Cardiac septum (tissue), 1 donor: ENCODE data around the gene USPL1. TPM values are rescaled to one million over a fixed set of nuclear protein-coding genes. Genes with fewer than 3 reads are reported as not detected.
"Not testable (repeated sequence)": the region's sequence is repeated elsewhere in the genome, so short reads cannot be mapped to it uniquely, and the experiment has no call there.

Experiments used
- DNase-seq: peaks from one replicate; pipeline ENCODE4 v3.0.0-alpha.2; 2020; ENCODE audit warnings: low spot score
- intact Hi-C: fragments of 100-400 bp; cut with DNase I; formaldehyde crosslinking; loops from one replicate; pipeline ENCODE4 v1.14.0; 2022
- total RNA-seq: library from RNA; stranded (reverse); fragmentation: NEBNext Ultra II Directional; extraction: Animal tissue kit (Norgen Biotek cat#: 25700); gene quantifications from one replicate; pipeline ENCODE4 v1.2.1, GENCODE V29; 2021
- donor health status: DM: no; HTN: no; CAD: no.

USPL1 gene
- total RNA-seq, 1 donor from 2014 or later: 9.8 TPM

DNA sequence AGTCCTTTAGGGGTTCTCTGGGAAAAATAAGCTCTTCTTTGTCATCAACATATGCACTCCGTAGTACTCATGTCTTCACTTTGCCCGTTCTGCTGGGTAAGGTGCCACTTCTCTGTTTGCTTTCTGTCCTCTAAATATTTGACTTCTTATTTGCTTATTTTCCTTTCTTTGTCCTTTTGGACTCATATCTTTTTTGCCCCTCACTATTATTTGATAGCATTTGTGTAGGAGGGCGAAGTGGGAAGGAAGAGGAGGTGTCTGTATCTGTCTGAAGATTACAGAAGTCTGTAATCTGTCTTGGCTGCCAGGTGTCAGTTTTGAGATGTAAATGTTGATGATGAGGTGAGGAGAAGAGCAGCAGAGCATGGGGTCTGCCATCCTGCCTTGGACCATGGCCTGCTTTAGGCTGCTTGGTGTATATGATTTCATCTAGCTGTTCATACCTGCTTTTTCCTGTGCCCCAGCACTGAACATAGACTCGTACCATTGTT is 30.8 kb downstream of the USPL1 start:
- intact Hi-C loops: no loop called here

DNA sequence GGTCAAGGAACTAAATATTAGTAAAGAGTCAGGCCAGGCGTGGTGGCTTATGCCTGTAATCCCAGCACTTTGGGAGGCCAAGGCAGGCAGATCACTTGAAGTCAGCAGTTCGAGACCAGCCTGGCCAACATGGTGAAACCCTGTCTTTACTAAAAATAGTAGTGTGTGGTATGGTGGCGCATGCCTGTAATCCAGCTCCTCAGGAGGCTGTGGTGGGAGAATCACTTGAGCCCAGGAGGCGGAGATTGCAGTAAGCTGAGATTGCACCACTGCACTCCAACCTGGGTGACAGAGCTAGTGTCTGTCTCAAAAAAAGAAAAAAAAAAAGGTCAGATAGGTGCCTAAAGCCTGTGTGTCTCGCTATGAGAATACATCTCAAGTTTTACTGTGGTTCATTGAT is 33.9 kb downstream of the USPL1 start:
- DNase-seq, intact Hi-C loops: not testable (repeated sequence)

More for the DNA sequence above, 30.8 kb downstream of the USPL1 start:
- no peak for DNase-seq

DNA sequence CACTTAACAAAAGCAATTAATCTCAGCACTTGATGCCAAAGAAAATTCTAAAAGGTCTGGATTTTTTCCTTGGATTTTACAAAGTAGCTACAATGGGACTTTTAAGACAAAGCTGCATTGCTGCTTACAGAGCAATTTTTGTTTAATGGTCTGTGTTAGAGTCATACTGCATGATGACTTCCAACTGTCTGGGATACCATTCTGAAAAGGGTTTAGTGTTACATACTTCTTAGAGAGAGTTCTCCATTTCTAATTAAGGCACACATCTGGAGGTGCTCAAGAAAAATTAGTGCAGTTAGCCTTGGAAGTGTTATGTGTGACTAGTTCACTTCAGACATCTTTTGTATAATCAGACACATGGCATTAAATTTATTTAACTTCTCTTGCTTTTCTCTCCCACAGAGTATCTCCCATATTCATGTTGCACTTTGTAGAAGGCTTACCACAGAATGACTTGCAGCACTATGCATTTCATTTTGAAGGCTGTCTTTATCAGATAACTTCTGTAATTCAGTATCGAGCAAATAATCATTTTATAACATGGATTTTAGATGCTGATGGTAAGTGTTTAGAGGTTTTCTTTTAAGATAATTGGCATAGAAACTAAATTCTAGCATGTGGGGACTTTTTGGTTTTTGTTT is 35.1 kb downstream of the USPL1 start:
- DNase-seq: no peak
- intact Hi-C loops: no loop called here

DNA sequence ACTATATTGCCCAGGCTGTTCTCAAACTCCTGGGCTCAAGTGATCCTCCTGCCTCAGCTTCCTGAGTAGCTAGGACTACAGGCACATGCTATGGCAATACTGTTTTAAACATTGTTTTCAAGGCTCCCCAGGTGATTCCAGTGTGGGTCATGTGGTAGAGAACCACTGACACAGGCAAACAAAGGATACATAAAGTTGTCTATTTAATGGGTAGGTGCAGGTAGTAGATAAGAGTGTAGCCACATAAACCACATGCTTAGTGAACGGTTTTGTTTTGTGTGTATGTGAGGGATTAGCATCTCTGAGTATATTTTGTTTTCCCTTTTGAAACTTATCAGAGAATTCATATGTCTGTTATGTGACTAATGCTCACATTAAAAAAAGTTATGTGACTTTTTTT is 36.7 kb downstream of the USPL1 start:
- intact Hi-C loops: no loop called here
- no peak for DNase-seq

DNA sequence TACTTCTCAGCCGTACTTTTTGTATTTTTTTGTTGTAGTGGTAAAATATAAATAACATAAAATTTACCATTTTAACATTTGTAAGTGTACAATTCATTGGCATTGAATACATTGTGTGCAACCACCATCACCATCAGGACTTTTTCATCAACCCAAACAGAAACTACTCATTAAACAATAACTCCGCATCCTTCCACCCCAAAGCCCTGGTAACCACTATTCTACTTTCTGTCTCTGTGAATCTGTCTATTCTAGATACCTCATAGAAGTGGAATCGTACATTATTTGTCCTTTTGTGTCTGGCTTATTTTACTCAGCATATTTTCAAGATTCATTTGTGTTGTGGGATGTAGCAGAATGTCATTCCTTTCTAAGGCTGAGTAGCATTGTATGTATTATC is 38.5 kb downstream of the USPL1 start:
- no peak for DNase-seq
- intact Hi-C loops: no loop called here

DNA sequence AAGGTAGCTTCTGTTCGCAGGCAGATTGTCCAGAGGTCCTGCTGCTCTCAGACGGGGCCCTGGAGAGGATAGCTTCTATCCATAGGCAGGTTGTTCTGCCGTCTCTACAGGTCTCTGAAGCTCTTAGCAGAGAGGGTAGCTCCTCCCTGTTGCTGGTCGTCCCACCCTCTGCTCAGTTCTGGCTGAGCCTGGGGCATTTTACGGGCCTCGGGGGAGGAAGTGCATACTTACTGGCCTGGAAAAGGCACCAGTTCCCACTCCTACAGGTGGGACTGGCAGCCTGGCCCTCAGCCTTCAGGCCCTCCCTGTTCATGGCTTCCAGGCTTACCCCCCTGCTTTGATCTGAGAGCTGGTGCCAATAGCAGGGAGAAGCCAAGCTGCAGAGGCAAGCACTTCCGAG is 42.3 kb downstream of the USPL1 start:
- no peak for DNase-seq
- intact Hi-C loops: no loop called here

DNA sequence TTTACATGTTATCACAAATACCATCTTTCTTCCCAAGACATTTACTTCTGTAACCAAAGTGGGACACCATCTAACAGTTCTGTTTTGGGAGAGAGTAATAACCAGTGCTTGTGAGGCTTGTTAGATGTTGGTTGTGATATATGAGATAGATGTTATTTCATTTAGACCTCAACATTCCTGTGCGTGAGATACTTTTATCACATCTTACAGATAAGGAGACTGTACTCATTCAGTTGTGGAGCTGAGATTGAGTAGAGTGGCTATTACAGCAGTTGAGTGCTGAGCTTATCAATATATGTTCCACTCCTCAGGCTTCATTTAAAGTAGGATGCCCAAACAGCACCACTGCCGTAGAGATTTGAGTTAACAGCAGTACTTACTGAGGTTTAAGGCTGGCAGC is 43.1 kb downstream of the USPL1 start:
- no peak for DNase-seq
- intact Hi-C loops: no loop called here

DNA sequence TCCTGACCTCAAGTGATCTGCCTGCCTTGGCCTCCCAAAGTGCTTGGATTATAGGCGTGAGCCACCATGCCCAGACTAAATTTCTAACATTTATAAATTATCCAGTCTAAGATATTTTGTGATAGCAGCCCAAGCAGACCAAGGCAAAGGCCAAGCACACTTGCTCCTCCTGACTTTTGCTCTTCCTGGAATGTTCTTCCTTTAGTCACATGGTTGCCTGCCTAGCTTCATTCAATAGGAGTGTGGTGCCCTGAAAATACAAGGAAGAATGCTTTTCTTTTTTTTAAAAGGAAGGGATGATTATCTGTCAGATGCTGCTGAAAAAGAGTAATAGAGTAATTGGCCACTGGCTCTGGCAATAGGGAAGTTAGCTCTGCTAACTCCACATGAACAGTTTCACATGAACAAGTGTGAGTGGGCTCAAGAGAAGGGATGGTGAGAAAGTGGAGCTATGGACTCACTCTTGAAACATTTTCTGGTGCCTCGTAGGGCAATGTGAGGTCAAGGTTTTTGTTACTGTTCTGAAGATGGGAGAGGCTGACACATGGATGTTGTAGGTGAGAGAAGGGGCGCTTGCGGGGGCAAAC is 47.1 kb downstream of the USPL1 start:
- intact Hi-C loops: no loop called here
- DNase-seq: no peak

DNA sequence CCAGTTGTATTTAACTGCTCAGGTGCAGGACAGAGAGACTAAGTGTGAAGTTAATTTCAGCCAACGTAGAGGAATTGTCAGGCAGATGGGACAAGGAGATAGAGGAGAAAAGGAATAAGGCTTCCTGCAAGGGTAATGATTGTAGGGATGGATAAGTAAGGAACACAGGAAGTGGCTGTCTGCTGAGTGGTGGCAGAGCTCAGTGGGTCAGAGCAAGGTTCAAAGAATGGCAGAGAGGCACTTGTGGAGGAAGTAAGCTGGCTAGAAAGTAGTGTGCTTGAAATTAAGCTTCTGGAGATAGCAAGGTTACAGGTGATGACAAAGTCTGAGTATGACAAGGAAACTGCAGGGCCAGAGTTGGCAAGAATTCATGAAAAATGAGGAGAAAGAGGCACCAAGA is 47.9 kb downstream of the USPL1 start:
- no peak for DNase-seq
- intact Hi-C loops: no loop called here

DNA sequence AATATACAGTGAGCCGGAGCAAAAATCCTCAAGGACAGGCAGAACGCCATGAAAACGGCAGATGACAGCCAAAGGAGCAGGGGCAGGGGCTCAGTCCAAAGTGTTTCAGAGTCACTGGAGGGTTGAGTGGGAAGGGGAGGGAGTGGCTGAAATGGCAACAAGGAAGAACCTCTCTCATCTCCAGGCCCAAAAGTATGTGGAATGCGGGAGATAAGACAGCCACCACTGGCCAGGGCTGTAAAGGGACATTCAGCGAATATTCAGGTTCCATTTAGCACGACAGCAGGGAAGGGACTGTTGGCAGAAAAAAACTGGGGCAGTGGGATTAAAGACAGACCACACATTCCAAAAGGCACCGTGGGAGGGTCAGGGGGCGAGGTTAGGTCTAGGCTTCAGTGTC is 48.4 kb downstream of the USPL1 start:
- no peak for DNase-seq
- intact Hi-C loops: no loop called here

DNA sequence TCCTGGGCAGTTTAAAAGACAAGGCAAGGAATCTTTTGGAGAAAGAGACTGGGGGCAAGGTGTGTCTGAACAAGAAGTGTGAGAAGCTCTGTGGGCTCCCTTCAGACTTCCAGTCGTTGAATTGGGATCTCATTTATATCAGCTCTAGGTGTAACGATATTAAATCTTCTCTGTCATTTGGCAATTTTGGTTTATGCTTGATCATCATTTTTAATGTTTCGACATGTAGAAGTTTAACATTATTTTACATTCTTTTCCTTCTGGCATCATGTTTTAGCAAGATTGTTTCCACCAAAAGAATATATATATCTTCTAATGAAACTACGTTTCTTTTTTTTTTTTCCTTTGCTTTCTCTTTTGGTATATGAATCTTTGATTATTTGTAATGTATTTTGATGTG is 49.3 kb downstream of the USPL1 start:
- intact Hi-C loops: no loop called here
- DNase-seq: no peak

DNA sequence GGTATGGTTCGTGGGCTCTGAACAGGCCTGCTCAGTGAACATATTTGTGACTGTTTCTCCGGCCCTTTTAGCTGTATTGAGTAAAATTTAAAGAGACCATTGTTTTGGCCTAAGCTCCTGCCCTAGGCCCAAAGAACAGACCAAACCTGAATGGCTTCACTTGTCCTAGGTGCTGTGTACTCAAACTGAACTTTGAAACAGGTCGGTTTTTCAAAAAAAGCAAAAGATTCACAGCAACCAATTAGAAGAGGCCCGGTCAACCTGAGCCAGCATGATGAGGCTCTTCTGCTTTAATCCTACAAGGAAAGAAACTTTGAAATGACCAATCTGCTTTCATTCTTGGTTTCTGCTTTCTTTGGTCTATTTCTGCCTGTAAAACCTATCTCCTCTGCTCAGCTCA is 50.6 kb downstream of the USPL1 start:
- intact Hi-C loops: no loop called here
- DNase-seq: no peak

DNA sequence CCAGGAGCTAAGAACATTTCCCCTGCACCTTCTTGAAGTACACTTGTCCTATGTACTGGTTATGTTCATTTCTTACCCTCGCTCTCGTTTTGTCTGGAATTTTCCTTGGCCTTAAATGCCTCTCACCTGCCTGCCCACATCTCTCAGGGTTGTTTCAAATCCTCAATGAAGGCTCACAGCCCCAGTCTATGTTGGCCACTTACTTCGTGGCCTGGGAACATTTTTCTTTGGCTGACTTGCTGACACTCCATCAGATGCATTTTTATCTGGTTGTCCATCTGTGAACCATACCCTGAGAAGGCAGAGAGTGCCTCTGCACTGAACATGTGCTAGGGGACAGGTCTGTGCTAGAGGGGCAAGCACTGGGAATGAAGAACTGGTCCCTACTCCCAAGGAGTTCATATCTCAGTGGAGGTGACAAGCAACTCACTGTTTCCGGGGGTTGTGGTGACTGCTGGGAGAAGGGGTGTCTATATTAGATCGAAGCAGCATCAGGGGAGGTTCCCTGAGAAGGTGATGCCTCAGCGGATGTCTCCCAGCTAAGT is 53.6 kb downstream of the USPL1 start:
- DNase-seq: no peak
- intact Hi-C loops: loop anchor here (5.0 to 10.0 kb wide), 6 partner anchors 54 to 373 kb away; partner anchors contain the start of genes HMGB1 and USPL1

DNA sequence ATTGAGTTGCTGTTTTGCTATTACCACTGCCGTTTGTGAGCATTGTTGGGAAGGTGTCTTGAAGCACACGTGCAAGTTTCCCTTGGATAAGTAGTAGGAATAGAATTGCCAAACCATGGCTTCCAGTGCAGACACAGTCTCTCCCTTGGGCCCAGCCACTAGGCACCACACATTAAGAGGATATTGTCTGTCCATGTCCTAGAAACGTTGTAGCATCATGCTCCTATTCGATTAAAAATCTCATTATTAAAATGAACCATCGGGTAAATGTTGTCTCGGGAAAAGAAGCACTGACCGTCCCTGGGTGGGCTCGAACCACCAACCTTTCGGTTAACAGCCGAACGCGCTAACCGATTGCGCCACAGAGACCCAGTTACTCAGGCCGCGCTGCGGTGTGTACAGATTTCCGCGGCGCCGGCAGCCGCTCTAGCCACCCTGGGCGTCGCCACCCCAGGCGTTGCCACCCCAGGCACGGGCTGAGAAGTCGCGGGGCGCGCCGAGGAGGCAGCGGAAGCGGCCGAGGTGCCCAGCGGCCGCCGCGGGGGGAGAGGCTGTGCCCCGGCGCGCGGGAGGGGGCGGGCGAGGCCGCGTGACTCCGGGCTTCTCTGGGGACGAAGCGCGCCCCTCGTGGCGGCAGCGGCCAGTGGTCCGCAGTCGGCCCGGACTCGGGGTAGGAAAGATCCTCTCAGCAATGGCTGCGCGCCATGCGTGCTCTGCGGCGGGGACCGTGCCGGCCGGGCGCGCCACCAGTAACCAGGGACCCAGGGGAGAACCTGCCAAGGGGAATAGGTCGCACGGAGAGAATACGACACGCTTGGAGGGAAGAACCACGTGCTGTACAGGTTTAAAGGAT is 56.2 kb downstream of the USPL1 start:
- intact Hi-C loops: loop anchor here (5.0 to 10.0 kb wide), 6 partner anchors 57 to 371 kb away; partner anchors contain the start of genes HMGB1 and USPL1
- DNase-seq: peak; percentile 95

DNA sequence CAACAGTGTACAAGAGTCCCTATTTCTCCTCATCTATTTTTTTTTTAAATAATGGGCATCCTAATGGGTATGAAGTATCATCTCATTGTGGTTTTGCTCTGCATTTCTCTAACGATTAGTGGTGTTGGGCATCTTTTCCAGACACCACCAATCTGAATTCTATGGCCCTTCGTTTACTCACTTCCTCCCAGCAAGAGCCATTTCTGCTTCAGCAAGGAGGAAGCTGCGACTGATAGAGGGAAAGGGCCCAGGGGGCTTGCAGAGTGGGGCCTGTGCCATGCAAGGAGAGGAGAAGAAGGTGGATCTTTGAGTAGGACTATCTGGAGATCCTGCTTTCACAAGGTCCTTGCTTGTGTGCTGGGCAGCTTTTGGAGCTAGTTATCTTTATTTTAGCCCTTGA is 58.0 kb downstream of the USPL1 start:
- DNase-seq: no peak
- intact Hi-C loops: loop anchor here (10.0 kb wide), 3 partner anchors 211 to 369 kb away; partner anchors contain the start of gene HMGB1

DNA sequence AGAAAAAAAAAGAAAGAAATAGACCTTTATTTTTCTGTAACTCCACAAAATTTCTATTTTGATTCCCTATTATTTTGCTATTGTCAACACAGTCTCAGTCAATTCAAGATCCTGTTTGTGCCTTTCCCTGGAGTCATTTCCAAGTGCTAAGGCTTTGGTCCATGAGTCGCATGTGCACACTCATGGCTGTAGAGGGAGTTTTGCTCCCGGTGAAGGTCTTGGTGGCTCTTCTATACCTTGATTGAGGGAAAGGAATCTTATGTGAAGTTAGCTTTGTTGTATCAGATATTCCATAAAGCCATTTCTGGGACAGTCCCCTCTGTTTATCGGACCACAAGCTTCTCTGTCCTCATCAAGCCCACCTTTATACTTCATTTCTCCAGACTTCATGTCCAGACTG is 59.0 kb downstream of the USPL1 start:
- intact Hi-C loops: loop anchor here (10.0 kb wide), 3 partner anchors 212 to 368 kb away; partner anchors contain the start of gene HMGB1
- DNase-seq: no peak

DNA sequence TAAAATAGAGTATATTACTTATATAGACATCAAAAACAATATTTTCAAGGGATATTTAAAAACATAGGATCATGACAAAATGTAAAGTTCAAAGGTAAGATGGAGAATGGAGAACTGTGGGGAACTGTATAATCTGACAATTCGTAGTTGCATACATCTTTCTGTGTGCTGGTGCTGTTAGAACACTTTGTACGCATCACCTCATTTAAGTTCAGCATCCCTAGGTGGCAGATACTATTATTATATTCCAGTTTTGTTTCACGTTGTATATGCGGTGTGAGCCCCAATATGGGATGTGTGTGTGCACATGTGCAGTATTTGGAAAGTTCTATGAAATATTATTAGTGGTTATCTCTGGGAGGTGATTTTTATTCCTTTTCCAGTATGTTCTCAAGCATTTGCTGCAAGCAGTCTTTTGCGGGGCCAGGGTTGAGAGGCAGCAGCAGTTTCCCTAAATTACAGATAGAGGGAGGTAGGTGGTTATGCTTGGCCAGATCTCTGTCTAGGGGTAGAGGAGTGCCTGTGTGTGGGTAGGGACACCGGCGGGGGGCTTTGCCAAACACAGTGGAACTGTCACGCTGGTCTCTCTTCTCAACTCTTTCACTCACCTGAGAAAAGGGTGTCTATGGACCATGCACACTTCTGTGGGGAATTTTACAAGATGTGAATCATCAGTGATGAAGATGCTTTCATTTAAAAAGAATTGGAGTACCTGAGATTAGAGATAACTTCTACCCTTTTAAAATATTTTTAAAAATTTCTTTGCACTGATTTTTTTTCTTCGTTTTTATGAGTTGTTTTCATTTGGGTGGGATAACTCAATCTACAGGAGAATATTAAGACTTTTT is 62.0 kb downstream of the USPL1 start:
- no peak for DNase-seq
- intact Hi-C loops: loop anchor here (10.0 kb wide), 3 partner anchors 215 to 365 kb away; partner anchors contain the start of gene HMGB1

DNA sequence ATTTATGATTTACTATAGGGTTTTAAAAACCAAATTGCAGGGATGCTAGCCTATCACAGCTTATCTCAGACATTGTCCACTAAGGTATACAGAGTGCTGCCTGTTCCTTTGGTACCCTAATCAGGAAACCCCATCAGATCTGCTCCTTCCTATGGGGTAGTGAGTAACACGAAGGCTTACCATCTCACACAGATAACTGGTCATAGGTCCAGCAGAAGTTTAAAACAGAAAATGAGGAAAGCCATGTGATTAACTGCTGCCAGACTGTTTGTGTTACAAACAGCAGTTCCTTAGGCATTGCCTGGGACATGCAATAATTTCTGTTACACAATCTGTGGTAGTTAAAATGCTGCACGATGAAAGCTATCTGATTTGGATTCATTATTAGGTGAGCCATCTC is 64.1 kb downstream of the USPL1 start:
- intact Hi-C loops: no loop called here
- DNase-seq: no peak

DNA sequence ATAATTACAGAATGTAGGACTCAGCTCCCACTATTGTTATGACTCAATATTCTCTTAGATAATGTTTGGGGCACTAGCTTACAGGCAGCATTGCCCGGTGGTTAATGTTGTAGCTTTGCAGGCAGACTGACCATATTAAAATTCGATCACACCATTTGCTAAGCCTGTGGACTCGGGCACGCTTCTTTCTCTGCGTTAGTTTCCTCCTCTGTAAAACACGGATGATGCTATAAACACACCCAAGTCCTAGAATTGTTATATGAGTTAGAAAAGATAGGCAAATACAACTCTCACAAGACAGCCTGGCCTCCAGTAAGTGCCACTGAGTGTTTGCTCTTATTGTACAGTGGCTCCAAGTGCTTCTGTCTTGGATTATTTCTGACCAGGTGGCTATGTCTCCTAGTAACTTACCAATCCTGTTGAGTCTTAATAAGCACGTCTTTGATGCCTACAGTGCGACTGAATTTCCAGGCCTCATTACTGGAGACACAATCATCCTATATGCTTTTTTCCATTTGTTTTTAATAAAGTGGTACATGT is 67.7 kb downstream of the USPL1 start:
- intact Hi-C loops: no loop called here
- DNase-seq: no peak
